K562 (cell line): ENCODE measurements around the gene CDC14A. TPM values are rescaled to one million over a fixed set of nuclear protein-coding genes. Genes with fewer than 3 reads are reported as not detected.

Experiments used
- ARID1B ChIP-seq: fragments of 450-650 bp; IDR thresholded peaks from 2 replicates; pipeline ENCODE4 v1.6.1; 2016; ENCODE audit warnings: antibody characterized with exemption, mild to moderate bottlenecking, inconsistent platforms
- ATF1 ChIP-seq, 2 experiments: fragments of 450-650 bp in 1 of 2; IDR thresholded peaks; 2 replicates each; pipeline ENCODE4 v1.6.1; 2016; ENCODE audit warnings: missing compliant biosample characterization in 1 of 2, missing genetic modification characterization in 1 of 2
- ATF3 ChIP-seq, 2 experiments: fragments of 450-650 bp in 1 of 2; sonication (generic) in 1 of 2; formaldehyde crosslinking in 1 of 2; IDR thresholded peaks in 1 of 2; conservative IDR thresholded peaks in 1 of 2; 2 replicates each; pipeline versions ENCODE4 v1.6.1 to v1.8.1; 2016 to 2023; ENCODE audit warnings: mild to moderate bottlenecking in 2 of 2, moderate library complexity in 2 of 2, inconsistent platforms in 1 of 2, missing genetic modification reagents in 1 of 2
- ATF7 ChIP-seq: fragments of 450-650 bp; IDR thresholded peaks from 2 replicates; pipeline ENCODE4 v1.7.1; 2014; ENCODE audit warnings: mild to moderate bottlenecking, moderate library complexity
- BRF1 ChIP-seq: IDR thresholded peaks from 3 replicates; pipeline ENCODE4 v1.6.1; 2011; ENCODE audit warnings: borderline replicate concordance, mild to moderate bottlenecking; ENCODE audit not compliant: insufficient read length; ENCODE audit errors: extremely low read depth
- CREM ChIP-seq: IDR thresholded peaks from 2 replicates; pipeline ENCODE4 v1.6.1; 2014; ENCODE audit warnings: antibody characterized with exemption, low read depth
- DPF2 ChIP-seq: fragments of 450-650 bp; IDR thresholded peaks from 2 replicates; pipeline ENCODE4 v1.6.1; 2016
- FOXK2 ChIP-seq, 2 experiments: fragments of 450-650 bp; IDR thresholded peaks in 1 of 2; conservative IDR thresholded peaks in 1 of 2; 2 replicates each; pipeline ENCODE4 v1.6.1; 2016; ENCODE audit warnings: low read depth in 2 of 2, mild to moderate bottlenecking in 1 of 2
- HDAC1 ChIP-seq, 2 experiments: fragments of 450-650 bp; IDR thresholded peaks; 2 replicates each; pipeline ENCODE4 v1.6.1; 2016 to 2017; ENCODE audit warnings: inconsistent platforms in 1 of 2, mild to moderate bottlenecking in 1 of 2, moderate library complexity in 1 of 2
- HDGF ChIP-seq: fragments of 450-650 bp; IDR thresholded peaks from 2 replicates; pipeline ENCODE4 v1.6.1; 2016
- JUND ChIP-seq, 2 experiments: IDR thresholded peaks; 2 replicates in 1 of 2; 3 replicates in 1 of 2; pipeline ENCODE4 v1.6.1; 2011; ENCODE audit warnings: borderline replicate concordance in 2 of 2, low read depth in 2 of 2, low read length in 2 of 2, improper control_type of control experiment in 1 of 2, missing biosample characterization in 1 of 2, missing genetic modification characterization in 1 of 2, missing genetic modification reagents in 1 of 2
- KDM2B ChIP-seq: fragments of 250-450 bp; sonication (Bioruptor Pico); IDR thresholded peaks from 2 replicates; pipeline ENCODE4 v1.8.0; 2021; ENCODE audit warnings: mild to moderate bottlenecking, moderate library complexity
- LCOR ChIP-seq: sonication (generic); formaldehyde crosslinking; IDR thresholded peaks from 2 replicates; pipeline ENCODE4 v1.8.0; 2022; ENCODE audit warnings: mild to moderate bottlenecking, missing genetic modification reagents
- MEIS2 ChIP-seq: fragments of 450-650 bp; IDR thresholded peaks from 2 replicates; pipeline ENCODE4 v1.6.1; 2014; ENCODE audit warnings: mild to moderate bottlenecking; ENCODE audit not compliant: partially characterized antibody
- NRF1 ChIP-seq, 2 experiments: fragments of 450-650 bp; IDR thresholded peaks in 1 of 2; conservative IDR thresholded peaks in 1 of 2; 2 replicates each; pipeline ENCODE4 v1.6.1; 2014; ENCODE audit warnings: mild to moderate bottlenecking in 2 of 2
- PHB2 ChIP-seq: fragments of 450-650 bp; IDR thresholded peaks from 2 replicates; pipeline ENCODE4 v1.6.1; 2017; ENCODE audit warnings: low read depth
- PREB ChIP-seq: sonication (generic); formaldehyde crosslinking; IDR thresholded peaks from 2 replicates; pipeline ENCODE4 v1.8.1; 2023; ENCODE audit warnings: mild to moderate bottlenecking, missing genetic modification reagents
- RAD21 ChIP-seq, 2 experiments: fragments of 250-450 bp in 1 of 2; fragments of 450-650 bp in 1 of 2; sonication (Bioruptor Pico) in 1 of 2; formaldehyde crosslinking in 1 of 2; IDR thresholded peaks in 1 of 2; conservative IDR thresholded peaks in 1 of 2; 2 replicates each; pipeline versions ENCODE4 v1.4.0 to v1.8.0; 2020 to 2022; ENCODE audit warnings: mild to moderate bottlenecking in 2 of 2, moderate library complexity in 1 of 2
- RBM17 ChIP-seq: fragments of 200-400 bp; formaldehyde crosslinking; IDR thresholded peaks from 2 replicates; pipeline ENCODE4 v1.6.1; 2017; ENCODE audit warnings: low read depth, mild to moderate bottlenecking, low read length, borderline replicate concordance
- RCOR1 ChIP-seq, 2 experiments: IDR thresholded peaks; 2 replicates each; pipeline ENCODE4 v1.6.1; 2012; ENCODE audit warnings: low read depth in 2 of 2, low read length in 2 of 2, borderline replicate concordance in 1 of 2, improper control_type of control experiment in 1 of 2
- SMARCA4 ChIP-seq: fragments of 450-650 bp; IDR thresholded peaks from 2 replicates; pipeline ENCODE4 v1.6.1; 2016
- SMARCE1 ChIP-seq: fragments of 450-650 bp; IDR thresholded peaks from 2 replicates; pipeline ENCODE4 v1.7.1; 2016; ENCODE audit warnings: mild to moderate bottlenecking
- SOX6 ChIP-seq: fragments of 450-650 bp; IDR thresholded peaks from 2 replicates; pipeline ENCODE4 v1.6.1; 2014; ENCODE audit warnings: mild to moderate bottlenecking
- U2AF2 ChIP-seq: fragments of 200-400 bp; formaldehyde crosslinking; optimal IDR thresholded peaks from 2 replicates; pipeline ENCODE3; 2017; ENCODE audit warnings: low read depth, mild to moderate bottlenecking, low read length
- ZEB2 ChIP-seq: fragments of 450-650 bp; IDR thresholded peaks from 2 replicates; pipeline ENCODE4 v1.6.1; 2016
- ZNF3 ChIP-seq: fragments of 250-450 bp; sonication (Bioruptor Pico); IDR thresholded peaks from 2 replicates; pipeline ENCODE4 v1.5.0; 2021; ENCODE audit warnings: mild to moderate bottlenecking, moderate library complexity
- polyA plus RNA-seq, 8 experiments: library from polyadenylated mRNA; depleted of rRNA in 4 of 8; stranded (reverse) in 5 of 8; unstranded in 3 of 8; fragments of >200 nt; fragmentation: Nextera tagmentation in 2 of 8; fragmentation: Illumina TruSeq in 1 of 8; extraction: Ambion mirVana in 2 of 8; extraction: Trizol in 1 of 8; gene quantifications; 2 replicates each; pipeline versions ENCODE4 v1.2.1 to v1.2.3, GENCODE V29; 2011 to 2014; ENCODE audit warnings: inconsistent platforms in 1 of 8, missing spikeins in 1 of 8
- total RNA-seq, 7 experiments: library from RNA; depleted of rRNA in 6 of 7; stranded (reverse); fragments of >200 nt in 6 of 7; fragmentation: Illumina TruSeq in 2 of 7; extraction: Trizol in 2 of 7; gene quantifications; 2 replicates each; pipeline versions ENCODE4 v1.2.1 to v1.2.3, GENCODE V29; 2011 to 2021; ENCODE audit warnings: low replicate concordance in 1 of 7
- TF ChIP-seq, protein P1 (sequence below): fragments of 450-650 bp; IDR thresholded peaks from 2 replicates; pipeline ENCODE4 v1.6.1; 2016

The CDC14A gene
- total and polyA plus RNA-seq, 9 of the 15 experiments (the other 6 are each of a cell fraction or from before 2014, with no cell fraction given) = 17.0 to 74.3 (median 33.4) TPM

- TF ChIP-seq RAD21 (CRISPR knock-in tag; conservative IDR thresholded peaks at IDR 0.05 in 1 of 2, IDR thresholded peaks at IDR 0.05 in 1 of 2) (peak in 1 of 2 experiments; percentile 2; a peak in 1 of 4 replicates), HDGF (0 out of 2 replicates have a peak, but pooled peaks have one; percentile 36), BRF1 (no peak), HDAC1 (IDR thresholded peaks at IDR 0.05) (peak in 1 of 2 experiments; percentile 55; a peak in 2 of 4 replicates), CREM (peak; percentile 46), SOX6 (peak; percentile 33; the same call in 1 of the 2 replicates), ZEB2 (peak; percentile 95), SMARCA4 (peak; percentile 45; the same call in 1 of the 2 replicates), U2AF2 (no peak), ARID1B (peak; percentile 39; the same call in 1 of the 2 replicates), LCOR (CRISPR knock-in tag) (no peak), ATF7 (peak; percentile 92), DPF2 (peak; percentile 65), RCOR1 (IDR thresholded peaks at IDR 0.05; ENCODE audit: borderline replicate concordance in 1 of 2, low read depth in 2 of 2, low read length in 2 of 2) (peak in 1 of 2 experiments; percentile 84; a peak in 2 of 4 replicates), SMARCE1 (peak; percentile 40; the same call in 1 of the 2 replicates), KDM2B (CRISPR knock-in tag) (no peak), RBM17 (no peak), ZNF3 (CRISPR knock-in tag) (no peak), MEIS2 (peak; percentile 60), ATF3 (IDR thresholded peaks at IDR 0.05) (peak; percentile 87), ATF3 (CRISPR knock-in tag; conservative IDR thresholded peaks at IDR 0.05) (no peak), PREB (no peak), JUND (IDR thresholded peaks at IDR 0.05; ENCODE audit: borderline replicate concordance, low read depth, low read length) (peak; percentile 83), JUND (tag; IDR thresholded peaks at IDR 0.05; ENCODE audit: borderline replicate concordance, low read depth, low read length) (peak; percentile 87; the same call in 1 of the 3 replicates), ATF1 (CRISPR knock-in tag; IDR thresholded peaks at IDR 0.05) (no peak), ATF1 (tag; IDR thresholded peaks at IDR 0.05) (0 out of 2 replicates have a peak, but pooled peaks have one; percentile 32), FOXK2 (conservative IDR thresholded peaks at IDR 0.05 in 1 of 2, IDR thresholded peaks at IDR 0.05 in 1 of 2; ENCODE audit: low read depth in 2 of 2) (peak in 1 of 2 experiments; percentile 34; a peak in 2 of 4 replicates), PHB2 (no peak), NRF1 (conservative IDR thresholded peaks at IDR 0.05 in 1 of 2, IDR thresholded peaks at IDR 0.05 in 1 of 2) (peak; percentile 15 to 42; a peak in 3 of 4 replicates)
- TF ChIP-seq, protein P1, sequence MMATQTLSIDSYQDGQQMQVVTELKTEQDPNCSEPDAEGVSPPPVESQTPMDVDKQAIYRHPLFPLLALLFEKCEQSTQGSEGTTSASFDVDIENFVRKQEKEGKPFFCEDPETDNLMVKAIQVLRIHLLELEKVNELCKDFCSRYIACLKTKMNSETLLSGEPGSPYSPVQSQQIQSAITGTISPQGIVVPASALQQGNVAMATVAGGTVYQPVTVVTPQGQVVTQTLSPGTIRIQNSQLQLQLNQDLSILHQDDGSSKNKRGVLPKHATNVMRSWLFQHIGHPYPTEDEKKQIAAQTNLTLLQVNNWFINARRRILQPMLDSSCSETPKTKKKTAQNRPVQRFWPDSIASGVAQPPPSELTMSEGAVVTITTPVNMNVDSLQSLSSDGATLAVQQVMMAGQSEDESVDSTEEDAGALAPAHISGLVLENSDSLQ = peak; percentile 55
Measured at GRCh38 chr1:100354971-100355394, 2.7 kb downstream of the CDC14A start (continued).
